NCI-H1930 (cell line): ENCODE data around the gene AUTS2.

ENCODE experiments used
- DNase-seq, 2 experiments: peaks; one replicate each; lab custom pipeline; 2025; lab: John Stamatoyannopoulos, UW

AUTS2 gene

DNA sequence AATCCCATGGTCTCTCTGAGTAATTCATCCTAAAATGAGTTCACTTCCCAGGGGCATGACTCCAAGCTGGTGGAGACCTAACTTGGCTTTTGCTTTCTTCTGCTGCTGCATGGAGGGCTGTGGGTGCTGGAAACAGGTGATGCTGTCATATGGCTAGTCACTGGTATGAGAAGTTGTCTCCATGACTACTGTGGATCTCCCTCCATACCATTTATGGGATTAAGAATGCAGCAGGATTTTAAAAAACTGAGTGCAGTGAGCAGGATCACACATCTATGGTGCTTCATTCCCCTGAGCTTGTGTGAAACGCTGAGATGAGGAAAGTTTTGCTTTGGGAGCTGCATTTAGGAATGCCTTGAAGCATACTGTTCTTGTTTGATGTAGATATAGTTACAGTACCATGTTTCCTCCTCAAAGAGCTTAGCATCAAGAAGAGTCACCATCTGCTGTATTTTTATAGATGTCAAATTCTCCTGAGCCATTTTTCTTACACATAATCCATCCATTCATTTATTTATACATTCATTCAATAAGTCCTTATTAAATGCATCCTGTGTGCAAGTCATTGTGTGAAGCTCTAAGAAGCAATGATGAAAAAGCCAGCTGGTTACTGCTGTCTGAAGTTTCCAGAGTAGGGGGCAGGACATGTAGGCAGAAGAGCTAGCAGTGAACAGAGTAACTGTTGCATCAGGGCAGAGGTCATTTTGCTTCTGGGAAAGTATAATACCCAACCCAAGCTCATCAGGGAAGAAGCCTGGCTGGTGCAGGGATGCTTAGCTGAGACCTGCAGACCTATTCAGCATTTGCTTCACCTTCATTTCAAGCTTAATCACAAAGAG is 534.8 kb downstream of the AUTS2 start:
- DNase-seq = no peak

DNA sequence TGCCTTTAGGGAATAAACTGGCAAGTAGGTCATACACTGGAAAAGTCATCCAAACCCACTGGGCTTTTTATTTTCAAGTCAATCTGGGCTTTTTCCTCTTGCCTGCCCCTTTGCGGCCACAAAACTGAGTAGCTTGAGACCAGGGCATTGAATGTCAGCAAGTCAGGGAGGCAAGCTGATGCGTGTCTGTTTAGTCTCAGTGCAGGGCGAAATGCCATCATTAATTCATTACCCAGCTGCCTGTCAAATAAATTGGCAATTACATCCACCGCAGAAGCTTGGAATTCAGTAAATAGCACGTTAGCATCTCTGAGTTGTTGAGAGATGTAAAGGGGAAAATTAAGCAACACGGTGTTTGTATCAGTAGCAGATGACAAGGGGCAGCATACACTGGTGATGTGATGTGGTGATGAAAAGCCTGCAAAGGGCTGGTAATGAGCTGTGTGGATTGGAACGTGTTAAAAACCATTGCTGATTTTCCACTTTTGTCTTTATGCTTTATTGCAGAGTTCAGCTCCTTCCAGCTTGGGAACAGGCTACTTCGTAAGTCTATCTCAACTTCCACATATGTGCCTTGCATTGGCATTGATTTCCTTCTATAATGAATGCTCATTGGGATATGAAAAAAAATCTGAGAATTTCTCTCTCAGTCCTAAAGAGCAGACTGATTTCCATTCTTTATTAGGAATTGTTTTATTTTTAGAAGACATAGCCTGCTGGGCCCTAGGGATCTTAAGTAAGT is 535.9 kb downstream of the AUTS2 start:
- DNase-seq = peak; percentile 16 to 61

DNA sequence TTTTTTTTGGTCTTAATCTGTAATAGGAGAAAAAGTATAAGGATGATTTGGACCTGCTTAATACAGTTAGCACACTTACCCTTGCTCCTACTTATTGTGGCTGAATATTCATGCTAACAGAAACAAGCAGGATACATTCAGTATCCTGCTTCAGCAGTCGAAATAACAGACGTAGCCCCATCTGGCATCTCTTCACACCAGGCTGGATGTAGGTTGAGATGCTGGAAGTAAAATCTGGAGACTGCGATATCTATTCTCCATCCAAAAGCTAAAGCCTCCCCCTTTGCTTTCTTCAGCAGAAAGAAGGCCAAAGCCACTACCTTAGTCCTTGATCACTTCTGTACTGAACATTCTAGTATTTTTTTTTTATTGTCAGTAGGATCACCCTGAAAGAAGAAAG is 537.4 kb downstream of the AUTS2 start:
- DNase-seq = no peak

DNA sequence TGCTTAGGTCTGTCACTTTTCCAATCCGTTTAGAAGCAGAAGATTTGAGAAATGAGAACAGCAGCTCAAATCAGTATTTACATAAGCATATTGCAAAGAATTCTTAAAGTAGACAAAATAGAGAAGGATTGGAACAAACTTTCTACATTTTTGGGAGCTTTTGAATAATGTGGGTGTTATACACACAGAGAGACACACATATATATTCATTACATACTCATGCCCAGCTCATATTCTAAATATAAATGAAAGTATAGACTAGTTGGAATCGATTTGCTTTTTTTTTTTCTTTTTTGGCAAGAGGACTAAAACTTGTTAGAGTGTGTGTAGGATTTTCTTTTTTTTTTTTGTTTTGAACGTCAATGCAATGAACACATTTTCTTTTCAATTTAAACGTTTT is 538.9 kb downstream of the AUTS2 start:
- no peak for DNase-seq

DNA sequence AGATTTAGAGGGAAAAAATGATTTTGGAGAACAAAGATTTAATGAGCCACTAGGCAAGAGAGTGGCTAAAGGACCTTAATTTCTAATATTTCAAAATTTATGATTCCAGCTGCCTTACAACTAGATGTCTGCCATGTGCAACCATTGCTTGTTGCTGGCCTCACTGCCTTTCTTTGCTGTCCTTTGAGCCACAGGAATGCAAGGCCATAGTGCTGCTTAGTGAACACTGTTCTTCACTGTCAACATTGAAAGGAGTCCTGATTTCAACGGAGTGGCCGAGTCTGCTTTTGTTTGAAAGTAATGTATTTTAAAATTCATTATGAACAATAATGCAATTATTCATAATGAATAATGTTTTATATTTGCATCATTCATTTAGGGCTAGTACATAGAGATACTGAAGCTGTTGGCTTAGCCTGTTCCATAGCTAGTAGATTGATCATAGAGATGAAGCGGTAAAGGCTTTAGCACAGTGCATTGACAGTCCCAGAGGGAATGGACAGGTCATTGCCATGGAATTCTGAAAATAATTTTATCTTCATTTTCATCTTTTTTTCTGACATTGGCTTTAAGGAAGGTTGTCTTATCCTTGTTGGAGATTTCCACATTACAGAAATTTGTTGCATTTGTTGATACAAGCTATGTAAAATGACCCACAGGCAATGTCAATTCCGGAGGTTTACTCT is 544.1 kb downstream of the AUTS2 start:
- no peak for DNase-seq

DNA sequence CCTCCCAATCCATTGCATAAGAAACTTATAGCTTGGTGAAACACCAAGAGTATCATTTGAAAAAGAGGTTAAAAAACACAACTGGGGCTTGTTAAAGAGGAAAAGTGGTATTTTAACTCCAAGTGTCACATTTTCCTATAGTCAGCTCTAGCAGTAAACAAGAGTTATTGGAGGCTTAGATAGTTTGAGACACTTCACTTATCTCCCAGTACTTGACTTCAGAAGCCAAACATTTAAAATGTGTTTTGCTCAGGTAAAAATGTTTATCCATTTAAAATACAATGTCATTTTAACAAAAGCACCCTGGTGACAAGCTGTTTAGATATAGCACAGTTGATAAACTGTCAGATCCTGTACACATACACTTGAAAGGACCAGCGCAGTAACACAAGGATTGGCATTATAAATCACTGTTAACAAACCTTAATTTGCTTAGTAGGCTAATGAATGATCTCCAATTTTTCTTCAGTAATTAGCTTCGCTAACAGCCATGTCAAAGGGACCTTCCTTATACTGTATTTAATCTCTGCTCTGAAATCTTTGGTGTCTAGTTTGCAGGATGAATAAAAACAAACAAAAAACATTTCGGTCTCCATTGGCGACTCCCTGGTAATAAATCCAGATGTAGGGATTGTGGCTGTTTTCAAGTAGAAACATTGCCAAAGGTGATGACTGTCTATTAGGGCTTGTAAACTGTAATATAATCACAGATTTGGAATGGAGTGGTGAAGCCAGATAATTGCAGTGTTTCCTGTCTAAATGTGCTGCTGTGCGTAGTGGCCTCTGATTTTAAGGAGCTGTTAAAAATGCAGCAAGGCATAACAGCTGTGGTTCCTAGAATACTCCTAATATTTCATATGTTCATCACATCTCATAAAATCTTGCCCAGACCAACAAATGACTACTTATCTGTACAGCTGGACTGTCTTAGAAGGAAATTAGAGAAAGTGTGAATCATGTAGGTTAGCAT is 545.1 kb downstream of the AUTS2 start:
- peak; percentile 69 to 87 for DNase-seq

DNA sequence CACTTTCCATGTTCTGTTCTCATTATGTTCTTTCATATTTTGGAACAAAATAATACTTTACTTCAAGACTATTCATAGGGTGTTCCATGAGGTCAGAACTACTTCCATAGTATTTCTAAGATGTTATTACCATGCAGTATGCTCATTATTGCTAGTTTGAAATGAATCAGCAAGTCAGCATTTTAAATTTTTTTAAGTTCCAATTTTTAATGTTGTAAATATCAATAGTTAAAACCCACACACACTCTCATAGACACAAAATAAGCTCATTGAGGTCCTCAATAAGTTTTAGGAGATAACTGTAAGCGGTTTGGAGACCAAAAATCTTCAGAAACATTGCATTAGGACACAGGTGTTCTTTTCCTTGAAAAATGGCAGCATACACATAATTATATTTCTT is 550.7 kb downstream of the AUTS2 start:
- no peak for DNase-seq

DNA sequence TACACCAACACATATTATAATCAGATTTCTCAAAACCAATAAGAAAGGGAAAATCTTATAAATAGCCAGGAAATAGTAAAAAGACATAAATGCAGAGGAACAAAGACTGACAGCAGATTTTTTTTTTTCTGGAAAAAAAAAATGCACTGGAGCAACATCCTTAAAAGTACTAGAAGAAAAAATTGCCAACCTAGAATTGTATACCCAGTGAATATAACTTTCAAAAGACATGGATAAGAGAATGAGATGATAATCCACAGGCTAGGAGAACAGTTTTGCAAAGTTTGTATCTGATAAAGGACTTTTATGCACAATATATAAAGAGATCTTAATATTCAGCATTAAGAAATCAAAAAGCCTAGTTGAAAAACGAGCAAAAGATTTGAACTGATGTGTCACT is 554.0 kb downstream of the AUTS2 start:
- DNase-seq = no peak

DNA sequence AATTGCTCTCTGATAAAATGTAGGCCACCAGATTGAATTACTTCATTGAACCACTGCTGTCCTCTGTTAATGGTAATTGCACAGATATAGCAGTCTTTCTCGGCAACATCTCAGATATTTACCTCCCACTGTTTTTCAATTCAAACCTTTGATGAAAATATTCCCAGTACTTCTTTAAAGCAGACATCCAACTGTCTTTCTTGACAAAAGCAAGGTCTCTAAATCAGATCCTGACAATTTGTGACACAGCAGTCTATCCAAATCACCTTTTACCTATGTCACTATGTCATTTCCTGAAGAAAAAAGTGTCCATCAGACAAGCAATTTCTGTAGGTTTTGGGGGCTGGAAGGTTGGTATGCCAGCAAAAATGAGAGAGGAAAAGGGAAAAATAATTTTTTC is 555.7 kb downstream of the AUTS2 start:
- DNase-seq = peak in 1 of 2 experiments; percentile 14

DNA sequence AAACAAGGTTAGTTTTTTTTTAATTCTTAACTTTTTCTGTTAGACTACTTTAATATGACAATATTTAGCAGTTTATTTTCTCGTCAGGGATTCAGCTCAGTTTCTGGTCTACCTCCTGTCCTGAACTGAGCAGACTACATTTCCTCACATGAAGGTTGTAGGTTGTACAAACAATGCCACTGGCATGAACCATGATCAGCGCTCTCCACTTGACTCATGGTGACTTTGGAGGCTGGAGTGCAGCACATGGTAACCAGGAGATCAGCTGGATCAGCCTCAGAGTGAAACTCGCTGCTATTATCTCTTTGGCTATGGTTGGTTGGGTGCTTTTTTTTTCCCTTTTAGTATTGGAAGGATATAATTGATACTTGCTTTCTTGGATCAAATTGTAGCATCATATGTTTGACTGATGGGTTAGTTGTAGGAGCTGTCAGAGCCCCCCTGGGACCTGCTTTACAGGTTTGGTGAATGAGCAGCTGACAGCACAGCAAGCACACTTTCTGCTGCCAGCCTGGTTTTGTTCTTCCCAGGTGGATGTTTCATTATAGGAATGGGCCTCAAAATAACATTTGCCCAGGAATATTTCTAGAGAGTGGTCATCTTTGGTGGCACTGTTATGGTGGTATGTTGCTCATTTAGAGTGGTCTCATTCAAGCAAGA is 556.4 kb downstream of the AUTS2 start:
- DNase-seq = no peak

DNA sequence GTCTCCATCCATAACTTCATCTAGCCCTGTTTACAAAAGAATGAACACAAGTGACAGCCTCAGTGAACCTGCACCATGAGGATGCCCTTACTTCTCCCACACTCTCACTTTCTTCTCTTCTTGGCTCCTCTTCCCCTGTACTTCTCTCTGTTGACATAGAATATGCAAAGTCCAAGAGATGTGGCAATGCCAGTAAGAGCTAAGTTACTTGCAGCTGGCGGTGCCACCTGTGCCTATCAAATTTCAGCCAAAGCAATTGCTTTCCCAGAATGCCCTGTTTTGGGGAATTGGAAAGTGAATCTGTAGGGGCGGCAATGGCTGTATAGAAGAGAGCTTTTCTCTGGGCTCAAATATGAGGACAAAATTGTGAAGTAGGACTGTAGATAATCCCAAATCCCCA is 557.8 kb downstream of the AUTS2 start:
- no peak for DNase-seq

DNA sequence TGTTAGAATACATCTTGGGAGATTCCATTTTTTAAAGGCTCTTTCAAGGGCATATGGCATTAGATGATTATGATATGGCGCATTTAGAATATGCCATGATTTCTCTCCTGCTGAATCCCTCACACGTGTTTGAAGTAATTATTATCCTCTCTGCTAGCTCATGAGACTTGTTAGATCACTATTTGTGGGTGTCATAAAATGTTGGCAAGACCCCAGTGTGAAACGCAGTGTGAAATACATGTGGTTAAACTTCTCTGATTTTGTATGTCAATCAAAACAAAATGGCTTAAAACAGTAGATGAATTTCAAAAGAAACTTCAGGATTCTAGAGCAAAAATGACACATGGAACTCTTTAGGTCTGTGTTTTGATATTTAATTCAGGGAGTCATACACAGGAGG is 560.8 kb downstream of the AUTS2 start:
- DNase-seq = no peak

DNA sequence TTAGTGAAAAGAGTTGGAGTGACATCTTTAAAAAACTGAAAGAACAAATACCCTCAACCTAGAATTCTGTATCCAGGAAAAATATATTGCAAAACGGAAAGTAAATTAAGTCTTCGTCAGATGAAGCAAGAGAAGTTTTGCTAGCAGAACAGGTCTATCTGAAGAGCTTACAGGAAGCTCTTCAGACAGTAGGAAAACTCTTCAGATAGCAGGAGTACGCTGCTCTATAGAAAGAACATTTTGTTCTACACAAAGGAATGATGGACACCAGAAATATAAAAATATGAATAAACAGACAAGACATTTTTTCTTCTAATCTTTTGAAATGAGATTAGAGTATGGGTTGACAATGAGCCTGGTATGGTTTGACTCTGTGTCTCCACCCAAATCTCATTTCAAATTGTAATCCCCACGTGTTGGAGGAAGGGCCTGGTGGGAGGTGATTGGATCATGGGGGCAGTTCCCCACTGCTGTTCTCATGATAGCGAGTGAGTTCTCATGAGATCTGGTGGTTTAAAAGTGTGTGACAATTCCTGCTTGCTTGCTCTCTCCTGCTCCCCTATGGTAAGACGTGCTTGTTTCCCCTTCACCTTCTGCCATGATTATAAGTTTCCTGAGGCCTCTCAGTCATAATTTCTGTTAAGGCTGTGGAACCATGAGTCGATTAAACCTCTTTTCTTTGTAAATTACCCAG is 567.3 kb downstream of the AUTS2 start:
- DNase-seq = no peak

DNA sequence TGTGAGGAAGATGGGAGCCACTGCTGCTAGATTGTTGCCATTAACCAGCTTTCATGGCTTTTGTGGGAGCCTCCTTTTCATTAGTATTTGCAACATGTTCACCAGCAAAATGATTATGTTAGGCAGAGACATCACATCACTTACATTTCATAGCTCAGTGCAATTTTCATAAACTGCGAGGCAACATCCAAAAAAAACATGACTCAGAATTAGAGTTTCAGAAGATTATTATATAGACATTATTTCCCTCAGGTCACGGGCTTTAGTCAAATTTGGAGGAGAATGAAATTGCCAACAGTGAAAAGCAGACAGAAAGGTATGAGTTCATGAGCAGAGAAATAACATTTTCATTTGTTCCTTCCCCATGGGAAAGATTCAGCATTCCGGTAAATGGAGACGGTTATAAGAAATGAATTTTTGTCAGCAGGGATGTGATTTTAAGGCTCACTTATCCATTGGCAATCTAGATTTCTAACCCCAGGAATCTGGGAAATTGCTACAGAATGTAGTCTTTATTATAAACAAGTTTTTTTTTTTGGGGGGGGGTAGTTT is 573.2 kb downstream of the AUTS2 start:
- DNase-seq = no peak

DNA sequence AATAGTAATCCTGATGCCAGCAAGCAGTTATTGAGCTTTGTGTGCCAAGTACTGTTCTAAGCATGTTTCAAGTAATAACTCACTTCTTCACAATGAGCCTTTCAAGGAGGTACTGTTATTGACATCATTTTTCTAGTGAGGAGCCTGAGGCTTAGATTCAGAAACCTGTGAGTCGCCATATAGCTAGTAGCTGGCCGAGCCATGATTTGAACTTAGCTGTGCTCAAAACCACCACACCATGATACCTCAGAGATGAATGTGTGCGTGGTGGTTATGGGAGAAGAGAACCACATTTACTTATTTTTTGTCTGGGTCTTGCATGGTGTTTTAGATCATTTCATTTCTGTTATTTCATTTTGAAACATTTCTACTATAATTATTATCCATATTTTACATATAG is 578.9 kb downstream of the AUTS2 start:
- no peak for DNase-seq

DNA sequence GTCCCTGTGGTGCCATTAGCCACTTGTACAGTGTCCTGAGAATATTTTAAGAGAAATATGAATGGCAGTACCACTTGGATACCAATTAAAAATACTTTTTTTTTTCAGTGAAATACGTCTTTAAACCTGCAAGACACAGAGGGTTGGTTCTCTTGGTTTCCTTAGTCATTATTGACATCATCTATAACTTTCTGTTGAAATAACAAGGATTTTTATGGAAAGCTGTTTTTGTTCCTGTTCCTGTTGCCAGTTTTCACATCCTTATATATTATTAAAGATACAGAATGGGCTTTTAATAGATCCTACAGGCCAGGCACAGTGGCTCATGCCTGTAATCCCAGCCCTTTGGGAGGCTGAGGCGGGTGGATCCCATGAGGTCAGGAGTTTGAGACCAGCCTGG is 579.9 kb downstream of the AUTS2 start:
- no peak for DNase-seq

DNA sequence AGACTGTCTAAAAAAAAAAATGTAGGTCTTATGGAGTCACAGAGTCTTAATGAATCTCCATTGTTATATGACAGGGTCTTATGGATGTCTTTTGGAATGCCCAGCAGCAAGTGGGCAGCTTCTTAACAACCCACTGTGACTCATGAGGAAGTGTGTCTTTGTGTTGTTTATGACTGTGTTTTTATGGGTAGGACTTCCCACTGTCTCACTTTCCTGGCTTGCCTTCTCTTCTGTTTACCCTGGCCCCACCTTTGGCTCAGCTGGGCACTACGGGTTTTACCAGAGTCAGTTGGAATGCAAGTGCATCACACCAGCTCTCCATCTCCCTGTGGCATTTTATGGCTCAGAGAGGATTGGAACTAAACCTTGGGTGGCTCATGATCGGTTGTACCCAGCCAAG is 580.5 kb downstream of the AUTS2 start:
- DNase-seq = no peak

DNA sequence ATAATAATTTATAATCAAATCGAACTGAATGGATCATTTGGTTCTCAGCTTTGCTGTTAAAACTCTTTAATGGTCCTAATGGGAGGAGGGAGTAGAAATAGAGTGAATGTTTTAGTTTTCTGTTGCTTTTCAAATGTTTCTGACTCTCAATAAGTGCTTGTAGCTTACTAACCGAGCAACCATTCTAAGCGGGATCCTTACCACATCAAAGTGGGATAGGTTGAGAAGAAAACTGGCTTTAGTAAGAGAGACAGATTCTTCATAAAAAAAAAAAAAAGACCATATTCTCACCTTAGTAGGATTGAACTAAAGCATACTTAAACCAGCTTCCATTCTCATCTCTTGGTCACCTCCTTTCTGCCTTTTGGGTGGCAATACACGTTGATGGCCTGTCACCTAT is 584.2 kb downstream of the AUTS2 start:
- DNase-seq = no peak

DNA sequence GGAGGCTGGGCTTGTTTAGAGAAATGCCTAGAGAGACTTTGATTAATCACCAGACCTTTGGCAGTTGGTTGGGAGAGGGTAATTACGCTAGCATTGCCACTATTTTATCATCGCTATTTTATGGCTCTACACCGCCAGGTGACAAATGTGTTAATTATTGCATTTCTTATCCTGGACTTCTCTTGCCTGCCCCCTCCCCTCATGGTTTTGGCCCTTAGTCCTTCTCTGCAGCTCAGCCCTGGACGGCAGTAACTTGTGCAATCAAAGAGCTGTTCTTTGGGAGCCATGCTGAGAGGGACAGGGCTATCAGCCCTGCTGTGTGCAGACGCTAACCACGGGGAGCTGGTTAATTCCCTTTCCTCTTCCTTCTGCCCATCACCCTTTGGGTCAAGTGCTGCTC is 585.0 kb downstream of the AUTS2 start:
- no peak for DNase-seq

DNA sequence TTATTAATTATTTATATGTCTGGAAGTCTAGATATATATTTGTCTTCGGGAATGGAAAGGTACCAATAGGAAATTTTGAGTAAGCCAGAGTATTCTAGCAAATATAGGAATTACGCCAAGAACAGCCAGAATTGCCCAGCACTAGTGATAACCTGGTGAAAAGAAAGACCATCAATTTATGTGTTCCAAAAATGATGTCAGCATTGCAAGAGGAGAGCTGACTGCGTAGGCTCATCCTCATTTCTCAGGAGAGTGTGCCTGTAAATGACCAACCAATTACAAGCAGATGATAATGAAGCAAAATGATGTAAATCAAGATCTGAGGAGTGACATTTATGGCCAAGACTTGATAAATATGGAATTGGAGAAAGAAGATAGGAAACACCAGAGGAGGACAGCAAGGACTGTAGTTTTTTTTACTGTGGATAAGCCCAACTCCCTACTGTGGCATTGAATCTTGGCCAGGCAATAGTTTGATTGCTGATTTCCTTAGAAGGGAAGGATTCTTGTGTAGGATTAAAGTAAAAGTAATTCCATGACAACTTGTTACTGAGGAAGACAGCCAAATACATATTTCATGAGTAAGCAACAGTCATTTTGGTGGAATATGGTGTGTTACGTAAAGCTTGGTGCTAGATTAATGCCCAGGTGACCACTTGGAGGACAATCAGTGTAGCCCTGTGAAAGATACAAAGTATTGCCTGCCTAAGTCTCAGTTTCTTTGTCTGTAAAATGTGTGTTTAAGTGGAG is 590.8 kb downstream of the AUTS2 start:
- DNase-seq = no peak
